ENCODE measurements around the gene KLHL22. TPM values are rescaled to one million over a fixed set of nuclear protein-coding genes. Genes with fewer than 3 reads are reported as not detected.

Gene KLHL22
- total RNA-seq, 1 experiment from 2014 or later = 14.5 TPM

DNA sequence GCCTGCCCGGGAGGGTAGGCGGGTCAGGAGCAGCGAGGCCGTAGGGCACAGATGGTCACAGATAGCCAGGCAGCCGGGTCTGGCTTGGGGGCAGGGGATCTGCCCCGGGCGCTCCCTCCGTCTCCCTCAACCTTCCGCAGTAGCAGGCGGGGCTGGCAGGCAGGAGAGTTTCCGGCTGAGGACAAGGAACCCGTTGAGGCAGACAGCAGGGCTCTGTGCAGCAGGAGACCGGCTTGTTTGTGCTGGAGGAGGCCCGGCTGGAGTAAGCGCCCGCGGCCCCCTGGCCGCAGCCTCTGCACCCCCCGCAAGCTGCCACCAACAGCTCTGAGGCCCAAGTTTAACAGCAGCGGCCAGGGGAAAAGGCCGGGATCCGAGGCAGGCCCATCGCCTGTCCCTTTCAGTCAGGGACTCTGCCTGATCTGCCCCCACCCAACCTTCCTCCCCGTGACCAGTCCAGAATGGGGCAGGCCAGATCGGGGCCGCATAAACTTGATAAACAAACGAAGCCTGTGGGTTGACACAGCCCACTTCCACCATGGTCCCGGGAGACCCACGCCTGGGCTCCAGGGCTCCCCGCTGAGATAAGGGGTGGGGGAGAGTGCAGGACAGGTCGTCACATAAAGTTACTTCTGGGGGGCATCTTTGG lies 71.6 kb downstream of the KLHL22 start:
- POLR2A ChIA-PET = no interaction called here
- TF ChIP-seq POLR2AphosphoS5 (IDR thresholded peaks at IDR 0.05; ENCODE audit: low read depth, low read length) = no peak
- TF ChIP-seq TCF7L2 (IDR thresholded peaks at IDR 0.05; ENCODE audit: low read depth, low read length) = no peak
- no peak for TF ChIP-seq SIN3A (IDR thresholded peaks at IDR 0.05; ENCODE audit: borderline replicate concordance, insufficient read depth, low read depth, low read length)
- TF ChIP-seq, protein P1, sequence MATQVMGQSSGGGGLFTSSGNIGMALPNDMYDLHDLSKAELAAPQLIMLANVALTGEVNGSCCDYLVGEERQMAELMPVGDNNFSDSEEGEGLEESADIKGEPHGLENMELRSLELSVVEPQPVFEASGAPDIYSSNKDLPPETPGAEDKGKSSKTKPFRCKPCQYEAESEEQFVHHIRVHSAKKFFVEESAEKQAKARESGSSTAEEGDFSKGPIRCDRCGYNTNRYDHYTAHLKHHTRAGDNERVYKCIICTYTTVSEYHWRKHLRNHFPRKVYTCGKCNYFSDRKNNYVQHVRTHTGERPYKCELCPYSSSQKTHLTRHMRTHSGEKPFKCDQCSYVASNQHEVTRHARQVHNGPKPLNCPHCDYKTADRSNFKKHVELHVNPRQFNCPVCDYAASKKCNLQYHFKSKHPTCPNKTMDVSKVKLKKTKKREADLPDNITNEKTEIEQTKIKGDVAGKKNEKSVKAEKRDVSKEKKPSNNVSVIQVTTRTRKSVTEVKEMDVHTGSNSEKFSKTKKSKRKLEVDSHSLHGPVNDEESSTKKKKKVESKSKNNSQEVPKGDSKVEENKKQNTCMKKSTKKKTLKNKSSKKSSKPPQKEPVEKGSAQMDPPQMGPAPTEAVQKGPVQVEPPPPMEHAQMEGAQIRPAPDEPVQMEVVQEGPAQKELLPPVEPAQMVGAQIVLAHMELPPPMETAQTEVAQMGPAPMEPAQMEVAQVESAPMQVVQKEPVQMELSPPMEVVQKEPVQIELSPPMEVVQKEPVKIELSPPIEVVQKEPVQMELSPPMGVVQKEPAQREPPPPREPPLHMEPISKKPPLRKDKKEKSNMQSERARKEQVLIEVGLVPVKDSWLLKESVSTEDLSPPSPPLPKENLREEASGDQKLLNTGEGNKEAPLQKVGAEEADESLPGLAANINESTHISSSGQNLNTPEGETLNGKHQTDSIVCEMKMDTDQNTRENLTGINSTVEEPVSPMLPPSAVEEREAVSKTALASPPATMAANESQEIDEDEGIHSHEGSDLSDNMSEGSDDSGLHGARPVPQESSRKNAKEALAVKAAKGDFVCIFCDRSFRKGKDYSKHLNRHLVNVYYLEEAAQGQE (IDR thresholded peaks at IDR 0.05; ENCODE audit: insufficient read depth in 1 of 2, low read depth in 2 of 2, low read length in 1 of 2) = no peak
- TF ChIP-seq, protein P2, sequence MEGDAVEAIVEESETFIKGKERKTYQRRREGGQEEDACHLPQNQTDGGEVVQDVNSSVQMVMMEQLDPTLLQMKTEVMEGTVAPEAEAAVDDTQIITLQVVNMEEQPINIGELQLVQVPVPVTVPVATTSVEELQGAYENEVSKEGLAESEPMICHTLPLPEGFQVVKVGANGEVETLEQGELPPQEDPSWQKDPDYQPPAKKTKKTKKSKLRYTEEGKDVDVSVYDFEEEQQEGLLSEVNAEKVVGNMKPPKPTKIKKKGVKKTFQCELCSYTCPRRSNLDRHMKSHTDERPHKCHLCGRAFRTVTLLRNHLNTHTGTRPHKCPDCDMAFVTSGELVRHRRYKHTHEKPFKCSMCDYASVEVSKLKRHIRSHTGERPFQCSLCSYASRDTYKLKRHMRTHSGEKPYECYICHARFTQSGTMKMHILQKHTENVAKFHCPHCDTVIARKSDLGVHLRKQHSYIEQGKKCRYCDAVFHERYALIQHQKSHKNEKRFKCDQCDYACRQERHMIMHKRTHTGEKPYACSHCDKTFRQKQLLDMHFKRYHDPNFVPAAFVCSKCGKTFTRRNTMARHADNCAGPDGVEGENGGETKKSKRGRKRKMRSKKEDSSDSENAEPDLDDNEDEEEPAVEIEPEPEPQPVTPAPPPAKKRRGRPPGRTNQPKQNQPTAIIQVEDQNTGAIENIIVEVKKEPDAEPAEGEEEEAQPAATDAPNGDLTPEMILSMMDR (IDR thresholded peaks at IDR 0.05) = no peak
- Histone ChIP-seq H3K27ac (ENCODE audit: low read length) (no peak overlapping the region), H3K36me3 (ENCODE audit: control insufficient read depth, insufficient read depth, low read length) (no peaks in the 10 kb centered on the region), H3K9me3 (ENCODE audit: control insufficient read depth, insufficient read depth, low read depth, low read length) (no peaks in the 10 kb centered on the region), H3K4me3 (ENCODE audit: low read depth in 2 of 2, low read length in 2 of 2) (no peak overlapping the region), H3K27me3 (ENCODE audit: control insufficient read depth, insufficient read depth, low read length) (no peaks in the 10 kb centered on the region), H3K4me1 (ENCODE audit: control insufficient read depth, insufficient read depth, low read length) (no peaks in the 10 kb centered on the region; the same call in 1 of the 2 replicates)
- DNase-seq (ENCODE audit: low read depth, low spot score) (no peak), ATAC-seq (no peak)
- in situ Hi-C loops (cut with HindIII; ENCODE audit: low pct_unique_long_range_greater_than_20kb, low sequenced_read_pairs) = no loop called here
- CTCF ChIA-PET = no interaction called here
- BruUV-seq (replicated peaks) = no TSS peak
- intact Hi-C loops (cut with micrococcal nuclease; ENCODE audit: unreplicated experiment) = no loop called here

DNA sequence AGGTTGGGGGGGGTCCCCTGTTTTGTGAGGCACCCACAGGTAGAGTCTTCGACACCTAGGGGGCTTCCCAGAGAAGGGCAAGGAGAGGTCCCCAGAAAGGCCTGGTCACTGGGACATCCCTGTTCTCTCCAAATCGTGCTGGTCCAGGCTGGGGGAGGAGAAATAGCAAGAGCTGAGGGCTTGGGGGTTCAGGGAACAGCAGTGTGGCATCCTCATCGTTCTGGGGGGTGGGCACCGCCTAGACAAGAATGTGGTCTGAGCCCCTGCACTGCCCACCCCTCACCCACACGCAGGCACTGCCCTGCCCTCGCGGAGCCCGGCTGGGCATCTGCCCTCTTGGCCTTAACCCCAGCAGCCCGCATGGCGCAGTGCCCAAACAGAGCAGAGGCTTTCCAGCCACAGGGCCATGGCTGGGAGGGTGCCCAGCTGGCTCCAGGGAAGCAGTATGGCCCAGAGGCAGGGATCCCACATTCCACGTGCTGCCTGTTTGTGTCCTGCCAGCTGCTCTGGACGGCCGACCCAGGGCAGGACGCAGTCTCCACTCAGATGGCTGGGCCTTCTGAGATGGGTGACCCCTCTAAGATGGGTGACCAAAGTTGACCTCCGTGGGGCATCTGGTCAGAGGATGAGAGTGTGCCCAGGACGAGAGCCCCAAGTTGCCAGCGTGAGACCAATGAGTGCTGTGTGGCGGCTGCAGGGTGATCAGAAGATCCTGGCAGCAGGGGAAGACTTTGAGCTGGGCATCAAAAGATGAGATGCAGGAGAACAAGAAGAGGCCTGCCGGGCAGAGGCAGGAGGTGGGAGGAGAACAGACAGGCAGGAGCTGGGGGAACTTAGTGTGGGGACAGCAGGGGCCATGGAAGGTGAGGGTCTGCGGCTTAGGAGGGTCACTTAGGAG lies 72.3 kb downstream of the KLHL22 start:
- in situ Hi-C loops (cut with HindIII; ENCODE audit: low pct_unique_long_range_greater_than_20kb, low sequenced_read_pairs) = no loop called here
- H3K36me3 ChIP-seq (ENCODE audit: control insufficient read depth, insufficient read depth, low read length) = no peaks in the 10 kb centered on the region
- intact Hi-C loops (cut with micrococcal nuclease; ENCODE audit: unreplicated experiment) = no loop called here
- no peaks in the 10 kb centered on the region for H3K9me3 ChIP-seq (ENCODE audit: control insufficient read depth, insufficient read depth, low read depth, low read length)
- H3K4me3 ChIP-seq (ENCODE audit: low read depth in 2 of 2, low read length in 2 of 2) = no peak overlapping the region
- H3K27me3 ChIP-seq (ENCODE audit: control insufficient read depth, insufficient read depth, low read length) = no peaks in the 10 kb centered on the region
- no peak for DNase-seq (ENCODE audit: low read depth, low spot score)
- ATAC-seq = no peak
- H3K27ac ChIP-seq (ENCODE audit: low read length) = no peak overlapping the region
- CTCF ChIA-PET = no interaction called here
- POLR2A ChIA-PET = interaction anchor here (0.7 kb wide), 1 partner anchor 30 kb away, joined by 5 read pairs; no protein-coding TSS in a partner anchor
- TF ChIP-seq, protein P2 (IDR thresholded peaks at IDR 0.05) = no peak
- TF ChIP-seq POLR2AphosphoS5 (IDR thresholded peaks at IDR 0.05; ENCODE audit: low read depth, low read length) (no peak), SIN3A (IDR thresholded peaks at IDR 0.05; ENCODE audit: borderline replicate concordance, insufficient read depth, low read depth, low read length) (no peak), TCF7L2 (IDR thresholded peaks at IDR 0.05; ENCODE audit: low read depth, low read length) (no peak)
- TF ChIP-seq, protein P1 (IDR thresholded peaks at IDR 0.05; ENCODE audit: insufficient read depth in 1 of 2, low read depth in 2 of 2, low read length in 1 of 2) = no peak
- no TSS peak for BruUV-seq (replicated peaks)
- H3K4me1 ChIP-seq (ENCODE audit: control insufficient read depth, insufficient read depth, low read length) = no peaks in the 10 kb centered on the region; the same call in 1 of the 2 replicates

Data from Panc1 (cell line).